Cortex of kidney (tissue), 1 donor: ENCODE measurements around the gene GABRB2.
"Not testable (repeated sequence)": the region's sequence is repeated elsewhere in the genome, so short reads cannot be mapped to it uniquely, and the experiment has no call there.

Experiments
- DNase-seq: peaks from one replicate; lab custom pipeline; 2025; lab: John Stamatoyannopoulos, UW

GABRB2 gene

DNA sequence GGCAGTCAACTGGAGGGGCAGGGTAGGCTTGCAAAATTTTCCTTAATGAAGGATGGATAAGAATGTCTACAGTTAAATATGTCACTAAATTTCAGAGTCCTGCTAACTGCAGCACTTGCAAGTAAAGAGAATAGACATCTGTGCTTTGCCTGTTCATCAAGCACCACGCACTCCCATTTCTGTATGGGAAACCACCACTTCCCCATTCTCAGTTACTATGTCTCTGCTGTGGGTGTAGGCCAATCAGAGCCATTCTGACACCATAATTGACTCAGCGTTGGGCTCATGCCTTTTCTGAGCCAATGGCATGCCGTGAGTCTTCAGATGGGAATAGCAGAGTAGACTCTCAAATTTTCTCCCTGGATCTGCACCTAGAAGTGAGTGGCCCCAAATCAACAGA lies 247.5 kb downstream of the GABRB2 start:
- no peak for DNase-seq

DNA sequence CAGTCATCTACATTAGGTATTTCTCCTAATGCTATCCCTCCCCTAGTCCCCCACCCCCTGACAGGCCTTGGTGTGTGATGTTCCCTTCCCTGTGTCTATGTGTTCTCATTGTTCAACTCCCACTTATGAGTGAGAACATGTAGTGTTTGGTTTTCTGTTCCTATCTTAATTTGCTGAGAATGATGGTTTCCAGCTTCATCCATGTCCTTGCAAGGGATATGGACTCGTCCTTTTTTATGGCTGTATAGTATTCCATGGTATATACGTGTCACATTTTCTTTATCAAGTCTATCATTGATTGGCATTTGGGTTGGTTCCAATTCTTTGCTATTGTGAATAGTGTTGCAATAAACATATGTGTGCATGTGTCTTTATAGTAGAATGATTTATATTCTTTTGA lies 249.1 kb downstream of the GABRB2 start:
- DNase-seq = not testable (repeated sequence)

DNA sequence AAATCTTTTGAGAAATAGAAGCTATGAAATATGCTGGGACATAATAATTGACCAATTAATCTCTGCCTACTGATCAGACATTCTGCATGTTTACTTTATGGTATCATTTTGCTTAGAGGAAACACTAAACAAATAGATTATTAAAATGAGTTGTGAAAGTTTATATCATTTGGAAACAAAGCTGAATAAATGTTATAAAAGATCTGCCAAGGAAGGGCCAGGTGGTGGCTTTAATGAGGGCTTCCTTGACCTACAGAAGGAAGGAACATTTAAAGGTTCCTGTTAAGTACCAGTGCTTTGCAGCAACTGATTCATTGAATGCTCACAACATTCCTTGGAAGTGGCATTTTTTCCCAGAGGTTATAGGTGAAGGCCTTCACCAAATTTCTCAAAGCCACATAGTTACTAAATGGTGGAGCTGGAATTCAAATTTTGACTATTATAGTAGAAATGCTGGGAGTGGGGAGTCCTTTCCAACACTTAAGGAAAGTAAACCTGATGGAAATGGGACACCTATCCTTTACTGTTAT lies 250.7 kb downstream of the GABRB2 start:
- no peak for DNase-seq

DNA sequence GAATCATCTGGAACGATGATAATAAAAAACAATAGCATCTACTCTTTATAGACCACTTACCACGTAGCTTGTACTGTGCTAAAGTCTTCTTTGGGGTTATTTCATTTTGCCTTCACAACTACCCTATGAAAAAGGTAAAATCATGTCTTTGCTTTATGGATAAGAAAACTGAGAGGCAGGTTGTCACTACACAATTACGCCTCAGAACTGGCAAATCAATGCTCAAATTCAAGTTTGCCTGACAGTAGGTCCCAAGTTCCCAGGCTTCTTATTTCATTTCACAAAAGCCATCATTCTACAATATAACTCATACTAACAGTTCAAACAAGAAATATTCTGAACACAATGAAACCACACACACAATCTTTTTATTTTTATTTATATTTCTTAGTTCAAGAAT lies 258.5 kb downstream of the GABRB2 start:
- no peak for DNase-seq

DNA sequence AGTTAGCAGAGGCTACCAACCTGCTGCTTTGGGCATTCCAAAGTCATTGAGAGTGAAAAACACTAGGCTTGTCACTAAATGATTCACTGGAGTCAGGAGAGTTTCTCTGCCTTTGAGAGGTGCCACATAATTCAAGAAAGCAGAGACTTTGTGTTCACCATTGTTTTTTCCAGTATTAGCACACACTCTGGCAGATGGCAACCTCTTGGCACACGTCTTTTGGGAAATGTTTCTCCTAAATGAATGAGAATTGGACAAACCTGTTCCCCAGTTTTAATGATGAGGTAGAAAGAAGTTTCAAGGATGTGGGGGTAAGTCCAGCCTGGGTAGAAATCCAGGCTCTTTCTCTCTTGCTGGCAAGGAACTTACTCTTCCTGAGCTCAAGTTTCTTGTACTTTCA lies 259.1 kb downstream of the GABRB2 start:
- DNase-seq = no peak

DNA sequence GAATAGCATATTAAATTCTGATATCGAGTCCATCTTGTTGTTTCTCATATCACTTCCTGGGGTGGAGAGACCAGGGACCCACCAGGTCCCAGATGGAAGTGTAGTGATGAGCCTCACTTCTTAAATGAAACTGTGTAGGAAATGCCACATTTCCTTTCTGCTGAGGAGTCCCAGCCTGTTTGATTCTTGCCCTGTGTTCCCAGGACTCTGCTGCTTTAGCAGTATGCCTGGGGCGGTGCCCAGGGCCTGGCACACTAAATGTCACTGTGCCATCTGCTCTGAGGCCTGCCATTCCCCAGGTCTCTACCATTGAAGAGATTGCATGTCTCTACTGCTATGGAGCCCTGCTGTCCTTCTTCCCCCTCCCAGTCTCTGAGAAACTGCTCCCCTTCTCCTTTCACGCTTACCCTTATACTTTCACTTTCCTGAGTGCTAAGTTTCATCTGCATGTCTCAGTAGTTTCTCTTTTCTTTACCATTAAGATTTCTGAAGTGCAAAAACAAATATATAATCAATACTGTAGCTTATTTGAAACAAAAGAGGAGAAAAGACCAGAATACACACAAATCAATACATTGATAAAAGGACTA lies 260.4 kb downstream of the GABRB2 start:
- DNase-seq = no peak

DNA sequence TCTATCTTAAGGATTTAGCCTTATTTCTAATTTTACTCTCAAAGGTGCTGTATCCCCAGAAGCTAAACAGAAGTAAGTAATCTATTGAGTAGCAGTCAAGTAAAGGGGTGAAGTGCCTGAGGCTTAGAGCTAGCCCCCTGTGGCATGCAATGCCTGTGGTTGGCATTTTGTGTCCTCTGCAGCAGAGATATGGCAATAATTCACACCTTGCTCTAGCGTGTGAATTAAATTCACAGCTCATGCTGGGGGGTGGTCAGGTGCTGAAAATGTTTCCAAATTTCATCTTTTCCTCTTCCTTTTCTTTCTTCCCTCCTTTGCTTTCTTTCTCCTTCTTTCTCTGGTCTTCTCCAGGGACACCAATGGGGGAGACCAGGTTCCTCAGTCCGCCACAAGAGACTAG lies 262.1 kb downstream of the GABRB2 start:
- no peak for DNase-seq

DNA sequence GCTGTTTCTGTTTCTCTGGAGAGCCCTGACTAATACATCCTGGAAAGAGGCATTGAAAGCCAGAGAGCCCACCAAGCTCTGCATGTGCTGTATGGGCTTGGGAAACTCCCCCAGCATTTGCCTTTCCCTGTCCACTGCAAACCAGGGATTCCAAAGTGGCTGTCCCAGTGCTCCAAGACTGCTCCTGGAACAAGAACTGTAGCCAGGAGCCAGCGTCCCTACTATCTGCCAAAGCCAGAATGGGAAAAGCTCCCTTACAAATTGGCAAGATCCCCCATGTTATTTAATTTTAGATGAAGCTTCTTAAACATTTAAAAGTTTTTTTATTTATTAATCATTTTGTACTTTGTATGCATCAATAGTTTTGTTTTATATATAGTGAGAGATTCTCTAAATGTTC lies 263.2 kb downstream of the GABRB2 start:
- no peak for DNase-seq

DNA sequence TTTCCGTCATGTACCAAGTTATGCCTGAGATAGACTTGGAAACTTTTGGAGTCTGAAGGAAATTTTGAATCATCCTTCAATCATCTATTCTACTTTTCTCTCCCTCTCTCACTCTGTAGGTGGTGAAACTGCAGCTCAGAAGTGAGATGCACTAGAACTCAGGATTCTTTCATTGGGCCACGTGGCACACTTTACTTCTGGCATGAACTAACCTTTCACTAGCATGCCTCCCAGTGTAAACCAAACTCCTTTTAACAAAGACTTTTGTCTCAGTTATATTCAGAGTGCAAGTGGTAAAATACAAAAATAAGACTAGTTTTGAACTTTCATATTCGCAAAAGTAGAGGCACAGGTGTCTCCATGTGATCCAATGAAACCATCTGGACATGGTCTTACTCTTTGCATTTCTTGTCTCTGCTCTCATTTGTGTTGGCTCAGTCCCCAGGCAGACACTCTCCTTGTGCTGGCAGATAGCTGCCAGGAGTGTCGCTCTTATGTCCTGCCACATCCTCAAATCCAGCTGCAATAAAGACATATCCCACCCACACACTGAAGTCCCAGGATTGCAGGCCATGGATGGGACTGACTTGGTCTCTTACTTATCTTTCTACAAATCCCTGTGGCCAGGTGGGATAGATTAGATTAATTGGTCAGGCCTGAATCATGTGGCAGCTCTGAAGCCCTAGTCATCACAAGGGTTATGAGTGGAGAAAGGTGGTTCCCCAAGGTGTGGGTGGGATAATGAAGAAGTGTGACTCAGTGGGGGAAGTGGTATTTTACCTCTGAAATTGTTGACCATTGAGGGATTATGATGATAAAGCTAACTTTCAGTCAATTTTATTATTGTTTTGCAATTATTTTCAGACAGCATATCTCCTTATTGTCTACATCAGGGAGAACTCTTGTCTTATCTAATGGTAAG lies 267.5 kb downstream of the GABRB2 start:
- no peak for DNase-seq

DNA sequence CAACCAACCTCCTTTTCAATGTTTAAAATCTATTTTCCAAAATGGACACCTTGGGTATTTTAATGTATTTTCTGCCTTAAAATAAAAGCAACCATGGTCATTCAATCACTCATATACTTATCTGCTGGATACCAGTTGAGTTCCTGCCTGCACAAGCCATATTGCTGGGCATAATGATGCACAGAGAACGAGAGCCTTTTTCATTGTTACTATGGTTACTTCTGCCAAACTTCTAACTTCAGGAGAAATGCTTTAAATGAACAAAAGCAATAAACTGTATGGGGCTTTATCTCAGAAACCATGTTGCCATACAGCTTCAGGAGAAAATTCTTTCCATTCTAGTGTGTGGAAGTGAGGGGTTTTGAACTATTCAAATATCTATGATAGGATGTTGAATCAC lies 269.5 kb downstream of the GABRB2 start:
- no peak for DNase-seq

DNA sequence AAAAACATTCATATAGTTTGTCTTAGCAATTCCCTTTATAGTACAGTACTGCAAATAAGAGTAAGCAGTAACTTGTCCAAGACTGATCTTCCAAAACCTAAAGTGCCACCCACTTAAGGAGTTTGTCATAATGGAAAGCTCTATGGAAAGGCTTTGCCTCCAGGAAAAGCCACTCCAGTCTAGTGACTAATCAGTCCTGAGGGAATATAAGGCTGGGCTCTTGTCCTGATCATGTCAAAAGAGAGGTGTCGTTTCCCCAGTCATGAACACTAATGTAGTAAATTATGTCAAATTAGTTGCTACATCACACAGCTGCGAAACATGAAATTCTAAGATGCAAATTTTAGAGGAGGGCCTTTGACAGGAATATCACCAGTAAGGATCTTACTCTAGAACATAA lies 271.6 kb downstream of the GABRB2 start:
- no peak for DNase-seq

DNA sequence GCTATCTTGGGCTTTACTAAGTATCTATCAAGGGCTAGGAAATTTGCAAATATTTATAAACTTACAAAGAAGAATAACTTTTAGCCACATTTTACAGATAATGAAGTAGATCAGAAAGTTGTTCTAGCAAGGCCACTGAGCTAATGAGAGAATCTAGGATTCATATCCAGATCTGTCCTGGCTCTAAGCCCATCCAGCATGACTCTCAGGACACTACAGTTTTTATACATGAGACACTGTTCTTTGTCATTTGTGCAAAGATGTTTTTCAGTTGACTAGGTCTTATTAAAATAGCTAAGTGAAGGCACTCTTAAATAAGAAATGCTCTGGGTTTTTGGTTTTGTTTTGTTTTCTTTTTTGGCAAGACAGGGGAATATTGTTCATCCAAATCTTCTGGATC lies 273.1 kb downstream of the GABRB2 start:
- no peak for DNase-seq

DNA sequence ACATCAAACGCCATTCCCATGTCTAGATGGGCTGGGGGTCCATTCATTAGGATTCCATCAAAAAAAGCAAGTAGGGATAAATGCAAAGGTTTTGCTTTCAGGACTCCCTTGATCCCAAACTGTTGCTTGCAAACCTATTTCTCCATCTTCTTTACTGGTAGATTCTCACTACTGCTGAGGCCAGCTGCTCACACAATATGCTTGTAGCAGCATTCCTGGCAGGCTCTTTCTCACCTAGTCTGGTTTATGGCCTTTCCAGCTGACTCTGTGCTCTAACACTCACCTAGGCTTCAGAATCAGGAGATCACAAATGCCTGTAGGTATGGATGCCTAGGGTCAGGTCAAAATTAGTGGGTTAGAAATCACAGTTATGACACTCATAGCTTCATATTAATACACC lies 274.7 kb downstream of the GABRB2 start:
- DNase-seq = no peak

DNA sequence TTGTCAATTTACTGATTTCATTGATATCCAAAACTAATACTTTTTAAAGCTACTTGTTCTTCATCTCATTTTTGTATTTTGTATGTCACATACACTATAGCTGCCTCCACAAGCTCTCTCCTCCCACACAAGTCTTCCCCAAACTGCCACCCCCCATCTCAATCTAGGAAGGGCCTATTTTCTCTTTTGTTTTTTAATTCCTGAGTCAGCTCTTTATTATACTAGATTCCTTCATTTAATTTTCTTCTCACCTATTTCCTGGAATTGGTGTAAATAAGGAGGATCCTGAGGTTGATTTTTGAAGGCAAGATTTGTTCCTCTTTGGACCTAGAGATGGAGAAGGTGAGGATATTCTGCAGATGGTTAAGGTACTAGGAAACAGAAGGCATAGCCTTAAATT lies 277.4 kb downstream of the GABRB2 start:
- no peak for DNase-seq

DNA sequence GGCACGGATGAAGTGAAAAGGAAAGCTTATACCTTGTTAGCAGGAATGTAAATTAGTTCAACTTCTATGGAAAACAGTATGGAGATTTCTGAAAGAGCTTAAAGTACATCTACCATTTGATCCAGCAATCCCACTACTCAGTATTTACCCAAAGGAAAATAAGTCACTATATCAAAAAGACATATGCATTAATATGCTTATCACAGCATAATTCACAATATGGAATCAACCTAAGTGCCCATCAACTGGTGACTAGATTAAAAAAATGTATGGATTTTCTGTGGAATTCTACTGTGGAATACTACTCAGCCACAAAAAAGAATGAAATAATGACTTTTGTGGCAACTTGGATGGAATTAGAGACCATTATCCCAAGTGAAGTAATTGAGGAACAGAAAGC lies 279.6 kb downstream of the GABRB2 start:
- no peak for DNase-seq

DNA sequence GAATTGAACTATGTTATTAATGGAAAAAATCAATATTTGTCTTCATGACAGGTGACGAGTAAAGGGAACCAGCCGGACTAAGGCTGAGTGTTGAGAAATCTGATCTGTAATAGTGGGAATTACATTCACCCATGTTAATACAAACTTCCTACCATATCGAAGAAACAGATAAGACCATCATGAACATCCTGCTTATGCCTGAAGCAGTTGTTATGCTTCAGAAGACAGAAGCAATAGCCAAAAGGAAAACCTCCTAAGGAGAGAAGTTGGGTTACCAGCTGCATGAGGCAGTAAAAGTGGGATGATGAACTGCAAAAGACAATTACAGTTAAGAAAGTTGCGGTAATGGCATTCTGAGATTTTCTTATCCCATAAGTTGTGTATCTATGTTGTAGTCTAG lies 281.5 kb downstream of the GABRB2 start:
- no peak for DNase-seq

DNA sequence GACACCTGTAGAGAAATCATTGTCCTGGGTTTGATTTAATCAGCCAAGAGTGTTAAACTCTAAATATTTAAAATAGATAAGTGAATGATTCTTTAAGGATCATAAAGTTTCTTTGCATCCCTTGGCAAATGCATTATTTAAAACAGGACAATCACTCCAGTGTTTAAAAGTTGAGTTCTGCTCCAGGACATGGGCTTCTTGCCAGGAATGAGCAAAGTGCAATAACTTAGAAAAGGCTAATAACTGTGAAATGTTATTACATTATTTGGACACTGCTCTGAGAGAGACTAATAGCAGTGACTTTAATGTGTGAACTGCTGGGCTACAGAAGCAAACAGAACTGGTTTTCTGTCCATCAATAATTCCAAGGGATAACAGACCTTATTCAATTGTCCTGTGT lies 283.3 kb downstream of the GABRB2 start:
- no peak for DNase-seq

DNA sequence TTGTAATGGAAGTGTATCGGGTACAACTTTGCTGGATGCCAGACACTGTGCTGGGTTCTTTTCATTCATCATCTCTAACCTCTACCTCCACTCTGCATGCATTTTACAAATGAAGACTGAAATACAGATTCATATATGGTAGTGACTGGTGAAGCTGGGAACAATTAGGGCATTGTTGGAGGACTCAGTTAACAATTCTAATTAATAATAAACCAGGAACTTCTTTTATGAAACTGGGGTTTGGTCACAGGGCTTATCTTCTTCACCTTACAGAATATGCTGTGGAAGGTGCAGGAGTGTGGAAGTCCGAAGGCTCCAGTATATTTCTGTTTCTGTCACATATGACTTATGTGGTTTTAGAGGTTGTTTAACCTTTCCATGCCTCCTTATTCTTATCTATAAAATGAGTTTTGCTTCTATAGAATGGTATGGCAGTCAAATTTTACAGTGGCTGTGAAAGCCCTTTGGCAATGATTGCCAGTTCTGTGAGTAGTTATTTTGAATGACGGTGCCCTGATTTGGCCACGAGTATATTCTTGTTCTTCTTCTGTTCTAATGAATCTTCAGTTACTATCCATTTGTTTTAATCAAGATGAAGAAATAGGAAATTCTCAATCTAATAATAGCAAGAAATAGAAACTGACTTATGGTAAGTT lies 284.7 kb downstream of the GABRB2 start:
- DNase-seq = no peak

DNA sequence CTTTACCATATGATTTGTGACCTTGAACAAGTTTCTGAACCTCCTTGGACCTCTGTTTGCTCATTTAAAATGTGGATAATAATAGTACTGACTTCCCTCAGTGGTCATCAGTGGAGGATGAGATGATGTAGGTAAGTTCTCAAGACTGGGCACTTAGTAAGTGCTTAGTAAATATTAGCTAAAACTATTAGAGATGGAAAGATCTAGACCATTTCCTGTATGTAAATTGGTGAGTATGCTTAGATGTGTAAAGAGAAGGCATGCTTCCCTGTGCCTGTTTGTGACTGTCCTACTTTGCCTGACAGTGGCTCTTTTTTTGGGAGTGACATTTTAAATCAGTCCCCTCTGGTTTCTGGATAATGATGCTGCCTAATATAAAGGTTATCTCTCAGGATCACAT lies 288.1 kb downstream of the GABRB2 start:
- DNase-seq = no peak

DNA sequence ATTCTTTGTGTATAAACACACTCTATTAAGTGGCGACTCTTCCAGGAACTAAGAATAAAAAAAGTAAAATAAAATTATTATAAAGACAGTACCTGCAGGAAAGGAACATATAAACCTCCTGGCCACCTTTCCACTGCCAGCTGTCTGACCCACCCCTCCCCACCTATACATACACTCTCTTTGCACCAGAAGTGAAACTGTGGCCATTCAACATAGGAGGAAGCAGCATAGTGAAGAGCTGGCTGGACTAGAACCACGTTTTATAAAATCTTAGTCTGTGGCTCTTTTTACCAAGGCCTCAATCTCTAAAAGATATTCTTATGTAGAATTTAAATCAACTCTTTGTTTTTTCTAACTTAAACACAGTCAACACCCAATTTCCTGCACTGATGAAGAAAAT lies 289.6 kb downstream of the GABRB2 start:
- DNase-seq = no peak

DNA sequence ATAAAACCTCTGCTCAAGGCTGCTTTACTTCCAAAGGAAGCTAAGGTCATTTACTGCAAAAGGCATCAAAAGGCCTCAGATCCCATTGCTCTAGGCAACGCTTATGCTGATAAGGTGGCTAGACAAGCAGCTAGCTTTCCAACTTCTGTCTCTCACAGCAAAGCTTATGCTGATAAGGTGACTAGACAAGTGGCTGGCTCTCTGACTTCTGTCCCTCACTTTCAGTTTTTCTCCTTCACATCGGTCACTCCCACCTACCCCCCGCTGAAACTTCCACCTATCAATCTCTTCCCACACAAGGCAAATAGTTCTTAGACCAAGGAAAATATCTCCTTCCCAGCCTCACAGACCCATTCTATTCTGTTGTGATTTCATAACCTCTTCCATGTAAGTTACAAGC lies 293.6 kb downstream of the GABRB2 start:
- DNase-seq = not testable (repeated sequence)

DNA sequence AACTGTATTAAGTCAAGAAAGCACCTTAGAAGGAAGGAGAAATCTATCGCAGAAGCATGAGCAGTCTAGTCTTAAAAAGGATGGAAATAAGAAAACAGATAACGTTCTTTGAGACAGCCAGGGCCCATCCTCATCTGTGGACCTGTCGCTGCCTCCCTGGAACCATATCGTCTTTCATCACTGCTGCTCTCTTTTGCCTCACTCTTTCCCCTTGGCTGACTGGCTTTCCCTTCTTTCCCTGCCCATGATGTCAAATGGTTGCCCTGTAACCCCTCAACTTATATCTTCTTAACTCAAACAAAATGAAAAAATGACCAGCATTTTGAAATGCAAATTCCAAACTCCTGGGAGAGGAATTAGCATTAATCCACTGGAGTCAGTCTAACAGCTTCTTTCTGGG lies 299.8 kb downstream of the GABRB2 start:
- no peak for DNase-seq

DNA sequence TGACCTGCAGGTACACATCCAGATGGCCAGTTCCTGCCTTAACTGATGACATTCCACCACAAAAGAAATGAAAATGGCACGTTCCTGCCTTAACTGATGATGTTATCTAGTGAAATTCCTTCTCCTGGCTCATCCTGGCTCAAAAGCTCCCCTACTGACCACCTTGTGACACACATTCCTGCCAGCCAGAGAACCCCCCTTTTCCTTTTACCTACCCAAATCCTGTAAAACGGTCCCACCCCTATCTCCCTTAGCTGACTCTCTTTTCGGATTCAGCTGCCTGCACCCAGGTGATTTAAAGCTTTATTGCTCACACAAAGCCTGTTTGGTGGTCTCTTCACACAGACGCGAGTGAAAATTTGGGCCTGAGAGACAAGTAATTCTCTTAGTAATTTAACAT lies 300.7 kb downstream of the GABRB2 start:
- not testable (repeated sequence) for DNase-seq
